ENCODE measurements around the gene HIPK4.

HIPK4 gene

GRCh38 chr19:40389404-40390083 lies 437 bp downstream of the HIPK4 start:
- Histone ChIP-seq H3K27ac (ENCODE audit: poor library complexity, severe bottlenecking) (no peak overlapping the region), H3K36me3 (ENCODE audit: low read depth) (no peaks in the 10 kb centered on the region), H3K4me3 (ENCODE audit: severe bottlenecking) (no peak overlapping the region), H3K27me3 (ENCODE audit: insufficient read depth, poor library complexity, severe bottlenecking) (no peaks in the 10 kb centered on the region), H3K9me3 (ENCODE audit: severe bottlenecking) (no peaks in the 10 kb centered on the region), H3K4me1 (ENCODE audit: insufficient read depth, poor library complexity, severe bottlenecking) (peaks cover 8% of the 10 kb centered on the region)
- TF ChIP-seq, protein P1, sequence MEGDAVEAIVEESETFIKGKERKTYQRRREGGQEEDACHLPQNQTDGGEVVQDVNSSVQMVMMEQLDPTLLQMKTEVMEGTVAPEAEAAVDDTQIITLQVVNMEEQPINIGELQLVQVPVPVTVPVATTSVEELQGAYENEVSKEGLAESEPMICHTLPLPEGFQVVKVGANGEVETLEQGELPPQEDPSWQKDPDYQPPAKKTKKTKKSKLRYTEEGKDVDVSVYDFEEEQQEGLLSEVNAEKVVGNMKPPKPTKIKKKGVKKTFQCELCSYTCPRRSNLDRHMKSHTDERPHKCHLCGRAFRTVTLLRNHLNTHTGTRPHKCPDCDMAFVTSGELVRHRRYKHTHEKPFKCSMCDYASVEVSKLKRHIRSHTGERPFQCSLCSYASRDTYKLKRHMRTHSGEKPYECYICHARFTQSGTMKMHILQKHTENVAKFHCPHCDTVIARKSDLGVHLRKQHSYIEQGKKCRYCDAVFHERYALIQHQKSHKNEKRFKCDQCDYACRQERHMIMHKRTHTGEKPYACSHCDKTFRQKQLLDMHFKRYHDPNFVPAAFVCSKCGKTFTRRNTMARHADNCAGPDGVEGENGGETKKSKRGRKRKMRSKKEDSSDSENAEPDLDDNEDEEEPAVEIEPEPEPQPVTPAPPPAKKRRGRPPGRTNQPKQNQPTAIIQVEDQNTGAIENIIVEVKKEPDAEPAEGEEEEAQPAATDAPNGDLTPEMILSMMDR (IDR thresholded peaks at IDR 0.05; ENCODE audit: poor library complexity, severe bottlenecking) = no peak
- no peak for ATAC-seq (ENCODE audit: low read depth)
- DNase-seq (ENCODE audit: low spot score) = no peak

GRCh38 chr19:40388481-40388880 lies 1.5 kb downstream of the HIPK4 start:
- ATAC-seq (ENCODE audit: low read depth) (no peak), DNase-seq (ENCODE audit: low spot score) (no peak)
- TF ChIP-seq, protein P1 (IDR thresholded peaks at IDR 0.05; ENCODE audit: poor library complexity, severe bottlenecking) = no peak
- no peak overlapping the region for H3K27ac ChIP-seq (ENCODE audit: poor library complexity, severe bottlenecking)
- no peaks in the 10 kb centered on the region for H3K36me3 ChIP-seq (ENCODE audit: low read depth)
- no peaks in the 10 kb centered on the region for H3K27me3 ChIP-seq (ENCODE audit: insufficient read depth, poor library complexity, severe bottlenecking)
- H3K4me3 ChIP-seq (ENCODE audit: severe bottlenecking) = no peak overlapping the region
- peaks cover 8% of the 10 kb centered on the region for H3K4me1 ChIP-seq (ENCODE audit: insufficient read depth, poor library complexity, severe bottlenecking)
- no peaks in the 10 kb centered on the region for H3K9me3 ChIP-seq (ENCODE audit: severe bottlenecking)

DNA sequence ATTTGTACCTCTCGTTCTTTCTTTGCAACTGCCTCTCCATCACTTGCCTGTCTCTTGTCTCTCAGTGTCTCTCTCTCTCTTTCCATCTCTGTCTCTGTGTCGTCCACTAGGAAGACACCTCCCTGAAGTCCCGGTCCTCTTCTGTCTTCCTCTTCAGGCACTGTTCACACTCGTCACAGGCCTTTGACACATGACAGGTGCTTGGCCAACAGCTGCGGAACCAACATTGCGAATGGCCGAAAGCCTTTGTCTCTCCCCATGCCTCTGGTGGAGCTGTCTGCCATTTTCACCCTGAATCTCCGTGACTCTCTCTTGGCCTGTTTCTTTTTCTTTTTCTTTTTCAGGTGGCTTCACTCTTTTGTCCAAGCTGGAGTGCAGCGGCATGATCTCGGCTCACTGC lies 2.8 kb downstream of the HIPK4 start:
- Histone ChIP-seq H3K4me1 (ENCODE audit: insufficient read depth, poor library complexity, severe bottlenecking) (no peaks in the 10 kb centered on the region), H3K4me3 (ENCODE audit: severe bottlenecking) (no peak overlapping the region), H3K36me3 (ENCODE audit: low read depth) (no peaks in the 10 kb centered on the region), H3K27me3 (ENCODE audit: insufficient read depth, poor library complexity, severe bottlenecking) (no peaks in the 10 kb centered on the region), H3K27ac (ENCODE audit: poor library complexity, severe bottlenecking) (no peak overlapping the region), H3K9me3 (ENCODE audit: severe bottlenecking) (no peaks in the 10 kb centered on the region)
- ATAC-seq (ENCODE audit: low read depth) = no peak
- TF ChIP-seq, protein P1 (IDR thresholded peaks at IDR 0.05; ENCODE audit: poor library complexity, severe bottlenecking) = no peak
- no peak for DNase-seq (ENCODE audit: low spot score)

- ATAC-seq (ENCODE audit: low read depth) = no peak
- no peaks in the 10 kb centered on the region for H3K36me3 ChIP-seq (ENCODE audit: low read depth)
- TF ChIP-seq, protein P1 (IDR thresholded peaks at IDR 0.05; ENCODE audit: poor library complexity, severe bottlenecking) = no peak
- no peaks in the 10 kb centered on the region for H3K4me1 ChIP-seq (ENCODE audit: insufficient read depth, poor library complexity, severe bottlenecking)
- no peaks in the 10 kb centered on the region for H3K27me3 ChIP-seq (ENCODE audit: insufficient read depth, poor library complexity, severe bottlenecking)
- H3K4me3 ChIP-seq (ENCODE audit: severe bottlenecking) = no peak overlapping the region
- no peaks in the 10 kb centered on the region for H3K9me3 ChIP-seq (ENCODE audit: severe bottlenecking)
- H3K27ac ChIP-seq (ENCODE audit: poor library complexity, severe bottlenecking) = no peak overlapping the region
- no peak for DNase-seq (ENCODE audit: low spot score)
These were observed 6.2 kb downstream of the HIPK4 start for GRCh38 chr19:40383668-40384248.

DNA sequence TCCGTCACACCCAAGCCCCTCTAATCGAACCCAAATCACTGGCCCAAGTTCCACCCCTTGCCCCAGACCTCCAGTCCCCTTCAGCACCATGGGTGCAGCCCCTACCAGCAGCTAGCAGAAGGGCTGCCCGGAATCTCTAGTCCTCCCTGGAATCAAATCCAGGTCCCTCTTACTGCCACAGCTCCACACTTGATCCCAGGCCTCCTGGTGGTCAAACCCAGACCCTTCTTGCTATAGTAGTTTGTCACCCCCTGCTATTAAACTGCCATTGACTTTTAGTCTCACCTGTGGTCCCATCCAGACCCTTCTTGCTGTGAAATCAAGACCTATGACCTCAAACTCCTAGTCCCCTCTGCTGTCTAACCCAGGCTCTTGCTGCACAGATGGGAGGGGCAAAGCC lies 8.7 kb downstream of the HIPK4 start:
- TF ChIP-seq, protein P1 (IDR thresholded peaks at IDR 0.05; ENCODE audit: poor library complexity, severe bottlenecking) = no peak
- Histone ChIP-seq H3K27ac (ENCODE audit: poor library complexity, severe bottlenecking) (no peak overlapping the region), H3K36me3 (ENCODE audit: low read depth) (no peaks in the 10 kb centered on the region), H3K4me3 (ENCODE audit: severe bottlenecking) (no peak overlapping the region), H3K4me1 (ENCODE audit: insufficient read depth, poor library complexity, severe bottlenecking) (no peaks in the 10 kb centered on the region), H3K27me3 (ENCODE audit: insufficient read depth, poor library complexity, severe bottlenecking) (no peaks in the 10 kb centered on the region), H3K9me3 (ENCODE audit: severe bottlenecking) (no peaks in the 10 kb centered on the region)
- DNase-seq (ENCODE audit: low spot score) (no peak), ATAC-seq (ENCODE audit: low read depth) (no peak; the same call in 2 of the 3 replicates)
